ENCODE results near the gene SLC35F3.

SLC35F3 gene

GRCh38 chr1:234108921-234109320 lies 204.4 kb downstream of the SLC35F3 start:
- no peak for TF ChIP-seq TAF1 (IDR thresholded peaks at IDR 0.05; ENCODE audit: low read depth)
- TF ChIP-seq, protein P1, sequence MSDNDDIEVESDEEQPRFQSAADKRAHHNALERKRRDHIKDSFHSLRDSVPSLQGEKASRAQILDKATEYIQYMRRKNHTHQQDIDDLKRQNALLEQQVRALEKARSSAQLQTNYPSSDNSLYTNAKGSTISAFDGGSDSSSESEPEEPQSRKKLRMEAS (IDR thresholded peaks at IDR 0.05): no peak
- TF ChIP-seq TCF12 (IDR thresholded peaks at IDR 0.05; ENCODE audit: low read depth): no peak
- no peak for TF ChIP-seq YY1 (IDR thresholded peaks at IDR 0.05; ENCODE audit: low read depth)
- no peak for TF ChIP-seq NFIC (IDR thresholded peaks at IDR 0.05)
- no peak for TF ChIP-seq RAD21 (IDR thresholded peaks at IDR 0.05; ENCODE audit: low read depth)
- no peak for TF ChIP-seq ZBTB7A (IDR thresholded peaks at IDR 0.05; ENCODE audit: low read depth)
- TF ChIP-seq, protein P2, sequence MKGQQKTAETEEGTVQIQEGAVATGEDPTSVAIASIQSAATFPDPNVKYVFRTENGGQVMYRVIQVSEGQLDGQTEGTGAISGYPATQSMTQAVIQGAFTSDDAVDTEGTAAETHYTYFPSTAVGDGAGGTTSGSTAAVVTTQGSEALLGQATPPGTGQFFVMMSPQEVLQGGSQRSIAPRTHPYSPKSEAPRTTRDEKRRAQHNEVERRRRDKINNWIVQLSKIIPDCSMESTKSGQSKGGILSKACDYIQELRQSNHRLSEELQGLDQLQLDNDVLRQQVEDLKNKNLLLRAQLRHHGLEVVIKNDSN (IDR thresholded peaks at IDR 0.05): no peak
- TF ChIP-seq CEBPB (IDR thresholded peaks at IDR 0.05): no peak
- no peak for TF ChIP-seq CREB1 (IDR thresholded peaks at IDR 0.05; ENCODE audit: low read depth)
- no peak for TF ChIP-seq FOXM1 (IDR thresholded peaks at IDR 0.05; ENCODE audit: borderline replicate concordance, low read depth)
- TF ChIP-seq EP300 (IDR thresholded peaks at IDR 0.05; ENCODE audit: borderline replicate concordance): no peak
- no peak for TF ChIP-seq TEAD4 (IDR thresholded peaks at IDR 0.05)
- no peak for TF ChIP-seq EGR1 (IDR thresholded peaks at IDR 0.05)
- TF ChIP-seq, protein P3, sequence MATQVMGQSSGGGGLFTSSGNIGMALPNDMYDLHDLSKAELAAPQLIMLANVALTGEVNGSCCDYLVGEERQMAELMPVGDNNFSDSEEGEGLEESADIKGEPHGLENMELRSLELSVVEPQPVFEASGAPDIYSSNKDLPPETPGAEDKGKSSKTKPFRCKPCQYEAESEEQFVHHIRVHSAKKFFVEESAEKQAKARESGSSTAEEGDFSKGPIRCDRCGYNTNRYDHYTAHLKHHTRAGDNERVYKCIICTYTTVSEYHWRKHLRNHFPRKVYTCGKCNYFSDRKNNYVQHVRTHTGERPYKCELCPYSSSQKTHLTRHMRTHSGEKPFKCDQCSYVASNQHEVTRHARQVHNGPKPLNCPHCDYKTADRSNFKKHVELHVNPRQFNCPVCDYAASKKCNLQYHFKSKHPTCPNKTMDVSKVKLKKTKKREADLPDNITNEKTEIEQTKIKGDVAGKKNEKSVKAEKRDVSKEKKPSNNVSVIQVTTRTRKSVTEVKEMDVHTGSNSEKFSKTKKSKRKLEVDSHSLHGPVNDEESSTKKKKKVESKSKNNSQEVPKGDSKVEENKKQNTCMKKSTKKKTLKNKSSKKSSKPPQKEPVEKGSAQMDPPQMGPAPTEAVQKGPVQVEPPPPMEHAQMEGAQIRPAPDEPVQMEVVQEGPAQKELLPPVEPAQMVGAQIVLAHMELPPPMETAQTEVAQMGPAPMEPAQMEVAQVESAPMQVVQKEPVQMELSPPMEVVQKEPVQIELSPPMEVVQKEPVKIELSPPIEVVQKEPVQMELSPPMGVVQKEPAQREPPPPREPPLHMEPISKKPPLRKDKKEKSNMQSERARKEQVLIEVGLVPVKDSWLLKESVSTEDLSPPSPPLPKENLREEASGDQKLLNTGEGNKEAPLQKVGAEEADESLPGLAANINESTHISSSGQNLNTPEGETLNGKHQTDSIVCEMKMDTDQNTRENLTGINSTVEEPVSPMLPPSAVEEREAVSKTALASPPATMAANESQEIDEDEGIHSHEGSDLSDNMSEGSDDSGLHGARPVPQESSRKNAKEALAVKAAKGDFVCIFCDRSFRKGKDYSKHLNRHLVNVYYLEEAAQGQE (IDR thresholded peaks at IDR 0.05; ENCODE audit: low read depth): no peak

DNA sequence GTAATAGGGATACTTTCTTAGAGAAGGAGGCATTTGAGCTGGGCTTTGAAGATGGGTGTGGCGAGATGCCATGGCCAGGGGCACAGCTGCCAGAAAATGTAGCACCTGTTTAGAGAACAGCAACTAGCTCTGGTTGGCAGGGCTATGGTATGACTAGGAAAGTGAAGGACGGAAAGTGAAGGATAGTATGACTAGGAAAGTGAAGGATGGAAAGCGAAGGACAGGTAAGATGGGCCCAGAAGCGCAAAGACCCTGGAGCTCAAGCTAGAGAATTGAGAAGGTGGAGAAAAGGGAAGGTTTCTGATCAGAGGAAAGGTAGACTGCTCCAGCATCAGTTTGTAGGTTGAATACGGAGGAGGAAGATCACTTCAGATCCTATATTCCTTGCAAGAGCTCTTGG lies 205.4 kb downstream of the SLC35F3 start:
- no peak for TF ChIP-seq NFIC (IDR thresholded peaks at IDR 0.05)
- no peak for TF ChIP-seq EP300 (IDR thresholded peaks at IDR 0.05; ENCODE audit: borderline replicate concordance)
- TF ChIP-seq, protein P1 (IDR thresholded peaks at IDR 0.05): no peak
- no peak for TF ChIP-seq ZBTB7A (IDR thresholded peaks at IDR 0.05; ENCODE audit: low read depth)

DNA sequence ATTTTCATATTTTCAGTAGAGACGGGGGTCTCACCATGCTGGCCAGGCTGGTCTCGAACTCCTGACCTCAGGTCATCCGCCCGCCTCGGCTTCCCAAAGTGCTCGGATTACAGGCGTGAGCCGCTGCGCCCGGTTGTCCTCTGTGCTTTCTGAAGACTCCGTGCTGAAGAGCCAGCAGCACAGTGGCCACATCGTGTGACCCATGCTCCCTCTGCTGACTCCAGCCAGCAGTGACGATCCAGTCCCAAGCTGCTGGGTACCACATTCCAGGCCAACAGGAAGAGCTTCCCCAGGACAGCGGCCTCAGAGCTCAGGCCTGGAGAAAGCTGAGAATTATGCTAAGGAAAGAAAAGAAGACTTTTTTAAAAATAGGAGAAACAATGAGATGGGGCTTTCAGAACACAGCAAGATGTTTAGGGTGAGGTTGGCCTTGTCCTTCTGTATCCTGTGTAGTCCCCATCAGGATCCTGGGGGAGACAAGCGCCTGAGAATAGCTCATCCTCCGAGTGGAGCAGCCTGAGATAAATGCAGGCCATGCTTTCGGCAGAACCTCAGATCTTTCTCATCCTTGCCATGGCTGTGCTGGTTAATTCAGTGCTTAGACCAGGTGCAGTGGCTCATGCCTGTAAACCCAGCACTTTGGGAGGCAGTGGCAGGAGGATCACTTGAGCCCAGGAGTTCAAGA lies 207.1 kb downstream of the SLC35F3 start:
- TF ChIP-seq TEAD4 (IDR thresholded peaks at IDR 0.05) (peak; percentile 27; the same call in 1 of the 2 replicates), CEBPB (IDR thresholded peaks at IDR 0.05) (no peak), FOXM1 (IDR thresholded peaks at IDR 0.05; ENCODE audit: borderline replicate concordance, low read depth) (no peak), TAF1 (IDR thresholded peaks at IDR 0.05; ENCODE audit: low read depth) (no peak), RAD21 (IDR thresholded peaks at IDR 0.05; ENCODE audit: low read depth) (peak; percentile 36; the same call in 1 of the 2 replicates), NFIC (IDR thresholded peaks at IDR 0.05) (no peak), CREB1 (IDR thresholded peaks at IDR 0.05; ENCODE audit: low read depth) (no peak), EGR1 (IDR thresholded peaks at IDR 0.05) (no peak), YY1 (IDR thresholded peaks at IDR 0.05; ENCODE audit: low read depth) (no peak)
- TF ChIP-seq, protein P1 (IDR thresholded peaks at IDR 0.05): no peak

DNA sequence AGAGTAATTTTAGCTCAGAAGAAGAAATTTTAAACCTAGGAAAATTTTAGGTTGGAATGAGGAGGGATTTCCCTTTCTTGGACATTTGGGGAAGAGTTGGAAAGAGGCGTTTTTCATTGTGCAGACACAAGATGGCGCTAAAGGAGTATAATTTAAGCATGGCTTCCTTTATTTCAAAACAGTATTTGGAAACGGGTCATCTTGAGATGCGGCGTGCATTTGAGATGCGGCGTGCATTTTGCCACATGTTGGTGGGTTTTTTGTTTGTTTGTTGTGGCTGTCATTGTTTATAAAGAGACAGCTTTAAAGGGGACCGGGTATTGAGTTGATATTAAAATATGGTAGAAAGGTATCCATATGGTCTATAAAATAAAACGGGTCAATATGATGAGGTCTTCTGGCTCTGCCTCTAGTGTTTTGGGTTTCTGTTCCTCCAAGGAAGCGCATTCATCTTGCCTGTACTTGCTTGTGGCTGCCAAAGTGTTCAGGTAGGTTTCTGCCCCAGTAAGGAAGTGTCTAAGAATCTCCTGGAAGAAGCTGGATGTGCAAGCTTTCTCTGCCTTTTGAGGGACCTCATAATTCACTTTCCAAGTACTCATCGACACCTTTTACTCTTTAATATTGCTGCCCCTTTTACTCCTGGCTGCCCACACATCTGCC lies 210.3 kb downstream of the SLC35F3 start:
- TF ChIP-seq RAD21 (IDR thresholded peaks at IDR 0.05; ENCODE audit: low read depth) (peak; percentile 72), CREB1 (IDR thresholded peaks at IDR 0.05; ENCODE audit: low read depth) (no peak)

GRCh38 chr1:234118911-234119310 lies 214.4 kb downstream of the SLC35F3 start:
- TF ChIP-seq, protein P2 (IDR thresholded peaks at IDR 0.05): no peak
- TF ChIP-seq CREB1 (IDR thresholded peaks at IDR 0.05; ENCODE audit: low read depth) (no peak), ZBTB7A (IDR thresholded peaks at IDR 0.05; ENCODE audit: low read depth) (no peak), FOXM1 (IDR thresholded peaks at IDR 0.05; ENCODE audit: borderline replicate concordance, low read depth) (no peak), RAD21 (IDR thresholded peaks at IDR 0.05; ENCODE audit: low read depth) (no peak), TAF1 (IDR thresholded peaks at IDR 0.05; ENCODE audit: low read depth) (no peak), TCF12 (IDR thresholded peaks at IDR 0.05; ENCODE audit: low read depth) (no peak), NFIC (IDR thresholded peaks at IDR 0.05) (no peak), YY1 (IDR thresholded peaks at IDR 0.05; ENCODE audit: low read depth) (no peak), EP300 (IDR thresholded peaks at IDR 0.05; ENCODE audit: borderline replicate concordance) (no peak), CEBPB (IDR thresholded peaks at IDR 0.05) (no peak), TEAD4 (IDR thresholded peaks at IDR 0.05) (no peak), EGR1 (IDR thresholded peaks at IDR 0.05) (no peak)
- TF ChIP-seq, protein P1 (IDR thresholded peaks at IDR 0.05): no peak
- TF ChIP-seq, protein P3 (IDR thresholded peaks at IDR 0.05; ENCODE audit: low read depth): no peak

Measured in Ishikawa (cell line).